ENCODE results near the gene CENATAC.
"Not testable (repeated sequence)": the region's sequence is repeated elsewhere in the genome, so short reads cannot be mapped to it uniquely, and the experiment has no call there.

CENATAC gene

DNA sequence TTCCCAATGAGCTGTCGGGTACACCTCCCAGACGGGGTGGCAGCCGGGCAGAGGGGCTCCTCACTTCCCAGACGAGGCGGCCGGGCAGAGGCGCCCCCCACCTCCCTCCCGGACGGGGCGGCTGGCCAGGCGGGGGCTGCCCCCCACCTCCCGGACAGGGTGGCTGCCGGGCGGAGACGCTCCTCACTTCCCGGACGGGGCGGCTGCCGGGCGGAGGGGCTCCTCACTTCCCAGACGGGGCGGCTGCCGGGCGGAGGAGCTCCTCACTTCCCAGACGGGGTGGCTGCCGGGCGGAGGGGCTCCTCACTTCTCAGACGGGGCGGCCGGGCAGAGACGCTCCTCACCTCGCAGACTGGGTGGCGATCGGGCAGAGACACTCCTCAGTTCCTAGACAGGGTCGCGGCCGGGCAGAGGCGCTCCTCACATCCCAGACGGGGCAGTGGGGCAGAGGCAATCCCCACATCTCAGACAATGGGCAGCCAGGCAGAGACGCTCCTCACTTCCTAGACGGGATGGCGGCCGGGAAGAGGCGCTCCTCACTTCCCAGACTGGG is 6.4 kb upstream of the CENATAC start:
- DNase-seq (ENCODE audit: low read depth in 2 of 3, low spot score in 2 of 3) = not testable (repeated sequence)

GRCh38 chr11:118996926-118997626 is 862 bp upstream of the CENATAC start:
- DNase-seq (ENCODE audit: low read depth in 2 of 3, low spot score in 2 of 3) = no peak

GRCh38 chr11:118998388-118998717 is 415 bp downstream of the CENATAC start:
- DNase-seq (ENCODE audit: low read depth in 2 of 3, low spot score in 2 of 3) = no peak

GRCh38 chr11:118998822-118999221 is 884 bp downstream of the CENATAC start:
- no peak for DNase-seq (ENCODE audit: low read depth in 2 of 3, low spot score in 2 of 3)

DNA sequence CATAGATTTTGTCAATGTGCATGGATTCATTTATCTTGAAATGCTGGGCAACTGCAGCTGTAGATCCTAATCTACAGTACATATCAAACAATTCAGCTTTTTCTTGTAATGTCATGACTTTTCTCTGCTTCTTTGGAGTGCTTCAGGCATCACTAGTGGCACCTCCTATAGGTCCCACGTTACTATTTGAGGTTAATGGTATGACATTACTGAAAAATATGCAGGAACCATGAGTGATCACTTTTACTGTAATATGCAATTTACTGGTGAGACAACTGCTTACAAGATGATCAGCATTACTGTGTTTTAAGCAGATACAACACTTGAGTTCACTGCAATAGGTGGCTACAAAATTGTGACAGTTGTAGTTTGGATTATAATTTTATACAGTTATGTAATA is 3.0 kb downstream of the CENATAC start:
- DNase-seq (ENCODE audit: low read depth in 2 of 3, low spot score in 2 of 3) = no peak

DNA sequence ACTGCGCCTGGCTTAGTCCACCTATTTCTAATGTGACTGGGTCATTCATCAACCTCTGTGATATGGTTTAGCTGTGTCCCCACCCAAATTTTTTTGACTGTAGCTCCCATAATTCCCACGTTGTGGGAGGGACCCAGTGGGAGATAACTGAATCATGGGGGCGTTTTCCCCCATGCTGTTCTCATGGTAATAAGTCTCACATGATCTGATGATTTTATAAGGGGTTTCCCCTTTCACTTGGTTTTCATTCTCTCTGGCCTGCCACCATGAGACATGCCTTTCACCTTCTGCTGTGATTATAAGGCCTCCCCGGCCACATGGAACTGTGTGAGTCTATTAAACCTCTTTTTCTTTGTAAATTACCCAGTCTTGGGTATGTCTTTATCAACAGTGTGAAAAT is 8.7 kb downstream of the CENATAC start:
- no peak for DNase-seq (ENCODE audit: low read depth in 2 of 3, low spot score in 2 of 3)

GRCh38 chr11:119011476-119012053 is 13.6 kb downstream of the CENATAC start:
- no peak for DNase-seq (ENCODE audit: low read depth in 2 of 3, low spot score in 2 of 3)

DNA sequence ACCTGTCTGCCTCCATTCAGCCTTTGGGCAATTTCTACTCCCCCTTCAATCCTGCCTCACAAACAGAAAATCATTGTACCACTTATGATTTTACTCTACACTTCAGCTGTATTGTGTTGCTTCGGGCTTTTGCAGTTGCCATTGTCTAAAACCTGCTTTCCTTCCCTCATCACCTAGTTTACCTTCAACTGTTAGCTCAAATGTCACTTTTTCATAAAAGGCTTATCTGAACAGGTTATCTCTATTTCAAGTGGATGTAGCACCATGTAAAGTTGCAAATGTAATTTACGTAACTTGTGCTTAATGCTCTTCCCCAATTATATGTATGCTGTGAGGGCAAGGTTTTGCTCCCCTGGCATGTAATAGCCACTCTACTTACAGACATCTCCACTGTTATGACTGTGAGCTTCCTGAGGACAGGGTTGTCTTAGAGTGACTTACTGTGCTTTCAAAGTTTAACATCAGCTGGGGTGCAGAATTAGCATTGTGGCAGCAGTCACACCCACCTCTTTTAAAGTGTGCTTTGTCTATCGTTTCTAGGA is 14.8 kb downstream of the CENATAC start:
- no peak for DNase-seq (ENCODE audit: low read depth in 2 of 3, low spot score in 2 of 3)

- DNase-seq (ENCODE audit: low read depth in 2 of 3, low spot score in 2 of 3) = no peak
These were observed 16.4 kb downstream of the CENATAC start for GRCh38 chr11:119014209-119014924.

DNA sequence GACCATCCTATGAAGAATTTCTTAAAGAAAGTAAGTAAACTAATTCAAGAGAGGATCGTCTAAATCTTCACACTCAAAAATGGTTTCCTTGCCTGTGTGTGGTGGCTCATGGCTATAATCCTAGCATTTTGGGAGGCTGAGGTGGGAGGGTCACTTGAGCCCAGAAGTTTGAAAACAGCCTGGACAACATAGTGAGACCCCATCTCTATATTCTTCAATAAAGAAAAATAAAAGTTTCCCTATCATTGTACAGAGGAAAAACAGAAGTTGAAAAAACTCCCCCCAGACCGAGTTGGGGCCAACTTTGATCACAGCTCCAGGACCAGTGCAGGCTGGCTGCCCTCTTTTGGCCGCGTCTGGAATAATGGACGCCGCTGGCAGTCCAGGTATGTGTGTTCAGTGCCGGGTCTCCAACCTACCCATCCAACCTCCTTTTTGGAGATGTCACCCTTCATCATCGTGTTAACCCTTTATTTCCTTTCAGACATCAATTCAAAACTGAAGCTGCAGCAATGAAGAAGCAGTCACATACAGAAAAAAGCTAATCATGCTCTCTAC is 17.2 kb downstream of the CENATAC start:
- no peak for DNase-seq (ENCODE audit: low read depth in 2 of 3, low spot score in 2 of 3)

- no peak for DNase-seq (ENCODE audit: low read depth in 2 of 3, low spot score in 2 of 3)
These were observed 18.5 kb downstream of the CENATAC start for GRCh38 chr11:119016216-119017009.

DNA sequence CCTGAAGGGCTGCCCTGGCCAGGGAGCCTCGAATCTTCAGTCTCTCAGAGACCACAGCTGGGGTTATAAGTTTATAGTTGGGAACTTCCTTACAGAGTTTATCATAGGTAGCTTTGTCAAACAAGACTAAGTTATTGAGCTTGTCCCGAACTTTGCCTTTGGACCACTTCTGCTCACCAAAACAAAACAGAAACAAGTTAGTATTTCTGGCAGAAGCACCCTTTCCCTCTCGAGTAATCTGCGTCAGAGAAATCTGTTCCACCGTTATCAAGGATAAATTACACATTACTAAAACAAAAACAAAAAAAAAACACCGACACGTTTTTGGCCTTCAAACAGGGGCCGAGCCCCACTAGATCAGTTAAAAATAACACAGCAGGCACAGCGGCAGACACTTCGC is 19.4 kb downstream of the CENATAC start:
- not testable (repeated sequence) for DNase-seq (ENCODE audit: low read depth in 2 of 3, low spot score in 2 of 3)

DNA sequence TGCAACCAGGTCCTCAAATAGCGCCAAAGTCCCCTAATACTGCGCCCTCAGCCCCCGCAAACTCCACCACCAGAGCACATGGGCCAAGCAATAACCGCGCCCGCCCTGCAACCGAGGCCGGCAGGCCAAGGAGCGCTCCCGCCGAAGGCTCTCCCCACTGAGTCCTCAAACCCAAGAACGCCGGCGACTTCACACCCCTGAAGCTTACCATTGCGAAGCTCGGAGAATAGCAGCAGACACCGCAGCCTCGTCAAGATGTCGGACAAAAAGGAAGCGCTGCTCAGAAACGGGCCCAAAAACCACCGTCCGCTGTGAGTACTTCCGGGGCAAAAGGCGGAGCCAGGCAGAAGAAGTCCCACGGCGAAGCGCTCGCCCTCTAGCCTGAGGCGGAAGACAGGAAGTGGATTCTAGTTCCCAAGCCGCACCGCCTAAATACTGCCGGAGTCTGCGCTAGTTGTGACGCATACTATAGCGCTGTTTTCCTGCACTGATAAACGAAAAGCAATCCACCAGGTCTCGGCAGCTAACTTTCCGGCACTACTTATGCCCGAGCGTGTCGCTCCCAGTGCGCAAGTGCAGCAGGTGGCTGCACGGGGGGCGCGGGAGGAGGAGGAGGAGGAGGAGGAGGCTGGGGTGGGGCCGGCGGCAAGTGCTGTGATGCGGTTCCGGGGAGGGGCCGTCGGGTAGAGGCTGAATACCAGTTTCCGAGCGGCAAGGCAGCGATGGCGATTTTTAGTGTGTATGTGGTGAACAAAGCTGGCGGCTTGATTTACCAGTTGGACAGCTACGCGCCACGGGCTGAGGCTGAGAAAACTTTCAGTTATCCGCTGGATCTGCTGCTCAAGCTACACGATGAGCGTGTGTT is 20.4 kb downstream of the CENATAC start, which contains the start of the genes RPS25 and TRAPPC4:
RPS25 (minus strand) TSS at position 270 of the 865 bp plus-strand sequence; CDS start at position 211, 59 bp downstream.
TRAPPC4 (plus strand) TSS at position 693 of the 865 bp plus-strand sequence; CDS start at position 723, 30 bp downstream.
- peak; percentile 72 to 84 (median 77) for DNase-seq (ENCODE audit: low read depth in 2 of 3, low spot score in 2 of 3)

GRCh38 chr11:119019996-119020395 is 22.1 kb downstream of the CENATAC start:
- DNase-seq (ENCODE audit: low read depth in 2 of 3, low spot score in 2 of 3) = no peak

DNA sequence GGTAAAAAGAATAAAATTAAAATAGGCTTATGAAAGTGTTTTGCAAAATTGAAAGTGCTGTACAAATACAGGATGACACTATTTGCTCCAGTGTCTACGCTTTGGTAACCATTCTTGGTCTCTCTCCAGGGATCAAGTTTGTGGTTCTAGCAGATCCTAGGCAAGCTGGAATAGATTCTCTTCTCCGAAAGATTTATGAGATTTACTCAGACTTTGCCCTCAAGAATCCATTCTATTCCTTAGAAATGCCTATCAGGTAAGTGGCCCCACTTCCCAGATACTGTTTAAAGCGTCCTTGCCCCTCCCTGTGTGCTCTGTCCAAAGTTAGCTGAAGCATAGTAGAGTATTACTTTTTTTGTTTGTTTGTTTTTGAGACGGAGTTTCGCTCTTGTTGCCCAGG is 23.7 kb downstream of the CENATAC start:
- no peak for DNase-seq (ENCODE audit: low read depth in 2 of 3, low spot score in 2 of 3)

DNA sequence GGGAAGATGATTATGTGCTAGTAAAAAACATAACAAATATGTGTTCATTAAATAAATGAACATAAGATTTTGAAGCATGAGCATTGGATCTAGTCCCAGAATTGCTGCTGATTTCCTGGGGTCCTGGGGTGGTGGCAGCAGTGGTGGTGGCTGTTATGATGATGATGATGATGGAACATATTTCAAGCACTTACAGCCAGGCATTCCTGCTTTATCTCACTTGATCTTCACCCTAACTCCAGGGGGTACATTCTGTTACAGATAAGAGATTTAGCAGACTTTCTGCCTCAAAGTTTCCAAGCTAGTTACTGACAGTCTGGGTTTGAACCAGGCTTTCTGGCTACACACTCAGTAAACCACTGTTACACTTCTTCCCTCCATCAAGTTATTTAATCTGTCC is 25.8 kb downstream of the CENATAC start:
- DNase-seq (ENCODE audit: low read depth in 2 of 3, low spot score in 2 of 3) = no peak

GRCh38 chr11:119024430-119025098 is 26.6 kb downstream of the CENATAC start:
- no peak for DNase-seq (ENCODE audit: low read depth in 2 of 3, low spot score in 2 of 3)

DNA sequence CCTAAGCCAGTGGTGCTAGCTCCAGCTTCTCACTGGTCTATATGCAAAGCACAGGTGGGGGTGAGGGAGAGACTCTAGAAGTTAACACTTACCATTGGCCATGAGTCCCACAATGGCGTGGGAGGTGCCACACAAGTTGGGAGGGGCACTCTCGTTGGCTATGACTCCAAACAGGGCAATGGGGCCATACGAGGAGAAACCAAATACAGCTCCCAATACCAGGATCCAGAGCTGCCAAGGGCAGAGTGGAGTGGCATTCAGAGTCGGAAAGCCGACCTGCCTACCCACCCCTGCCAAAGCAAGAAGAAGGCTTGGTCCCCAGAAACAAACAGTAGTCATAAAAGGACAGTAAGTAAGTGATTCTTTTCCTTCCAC is 27.1 kb downstream of the CENATAC start:
- DNase-seq (ENCODE audit: low read depth in 2 of 3, low spot score in 2 of 3) = no peak

GRCh38 chr11:119025541-119025940 is 27.6 kb downstream of the CENATAC start:
- DNase-seq (ENCODE audit: low read depth in 2 of 3, low spot score in 2 of 3) = no peak

Data from activated CD8-positive, alpha-beta memory T cell treated with anti-CD3 and anti-CD28 coated beads for 48 hours (primary cell).